HTR-8/SVneo (cell line): ENCODE measurements around the gene XPA.
A peak's percentile ranks its signal among the peaks of the same experiment; 100 is the strongest.

Experiments used
- DNase-seq: peaks from one replicate; pipeline ENCODE4 v3.0.0; 2011; ENCODE audit warnings: low spot score, mixed read lengths; ENCODE audit not compliant: insufficient read length
- FAIRE-seq: peaks from 2 replicates; lab custom pipeline; 2011; peaks lifted over from hg19 to GRCh38; lab: Jason Lieb, UNC

Gene XPA

DNA sequence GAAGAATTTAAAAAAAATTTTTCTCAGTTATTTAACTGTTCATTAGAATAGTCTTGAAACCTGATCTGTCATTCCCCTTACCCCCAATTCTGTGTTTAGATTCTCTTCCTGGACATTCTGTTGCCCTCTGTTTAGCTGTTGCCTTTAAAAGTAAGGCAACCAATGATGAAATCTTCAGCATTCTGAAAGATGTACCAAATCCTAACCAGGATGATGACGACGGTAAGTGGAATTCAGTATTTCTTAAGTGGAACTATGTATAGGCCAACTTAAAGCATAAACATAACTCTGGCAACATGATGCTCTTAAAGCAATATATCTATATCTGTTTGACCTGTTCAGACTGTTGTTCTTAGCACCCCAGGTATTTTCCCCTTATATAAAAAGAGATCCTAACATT lies 36.3 kb downstream of the XPA start:
- FAIRE-seq (no peak), DNase-seq (no peak)

DNA sequence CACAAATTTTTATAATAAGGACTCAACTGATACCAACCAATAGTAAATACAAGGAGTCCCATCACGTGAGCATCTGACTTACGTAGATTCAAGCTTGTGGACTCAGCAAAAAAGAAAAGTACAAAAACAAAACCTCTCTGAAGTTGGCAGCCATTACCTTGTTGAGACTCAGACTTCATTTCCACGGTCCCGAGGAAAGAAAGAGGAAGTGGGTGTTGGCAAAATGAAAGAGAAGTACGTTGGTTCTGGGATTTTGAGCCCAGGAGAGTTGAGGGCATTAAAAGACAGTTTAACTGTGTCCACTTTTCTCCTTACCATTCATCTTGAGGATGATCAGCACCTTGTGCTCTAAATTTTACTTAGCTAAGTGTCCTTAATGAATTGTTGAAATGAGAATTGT lies 36.8 kb downstream of the XPA start:
- FAIRE-seq (no peak), DNase-seq (no peak)

GRCh38 chr9:97659771-97660170 lies 37.4 kb downstream of the XPA start:
- DNase-seq (no peak), FAIRE-seq (no peak)

DNA sequence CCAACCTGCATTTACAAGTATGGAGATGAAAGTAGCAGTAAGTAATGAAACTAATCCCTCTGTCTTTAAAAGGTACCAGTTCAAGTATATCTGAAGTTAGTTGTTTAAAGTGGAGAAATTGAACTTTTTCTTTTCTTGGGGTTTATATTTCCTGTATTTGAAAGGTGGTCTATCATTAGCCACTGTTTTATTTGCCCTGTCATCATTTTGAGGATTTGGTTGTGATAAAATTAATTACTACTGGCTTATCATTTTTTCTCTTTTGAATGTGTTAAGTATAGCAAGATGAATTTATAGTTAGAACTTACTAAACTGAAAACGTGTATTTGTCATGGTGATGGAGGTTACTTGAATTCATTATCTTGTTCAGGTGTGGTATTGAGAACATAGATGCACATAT lies 38.4 kb downstream of the XPA start:
- DNase-seq (no peak), FAIRE-seq (no peak)

DNA sequence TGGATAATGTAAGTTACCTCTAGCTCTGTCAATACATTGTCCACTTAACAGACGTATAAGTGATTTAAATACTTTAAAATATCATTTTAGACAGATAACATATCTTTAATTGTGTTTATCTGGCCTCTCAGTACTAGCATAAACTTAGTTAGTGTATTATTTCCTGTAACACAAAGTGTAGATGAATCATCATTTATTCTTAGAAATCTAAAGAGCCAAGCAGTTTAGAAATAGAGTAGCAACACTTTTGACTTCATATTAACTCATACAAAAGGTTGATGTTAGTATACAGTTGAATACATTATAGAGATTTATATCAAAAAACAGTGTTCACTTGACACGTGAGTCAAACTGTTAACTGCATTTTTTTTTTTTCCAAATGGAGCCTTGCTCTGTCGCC lies 45.5 kb downstream of the XPA start:
- no peak for FAIRE-seq
- no peak for DNase-seq

GRCh38 chr9:97647996-97648395 lies 49.1 kb downstream of the XPA start:
- DNase-seq, result no peak
- no peak for FAIRE-seq

DNA sequence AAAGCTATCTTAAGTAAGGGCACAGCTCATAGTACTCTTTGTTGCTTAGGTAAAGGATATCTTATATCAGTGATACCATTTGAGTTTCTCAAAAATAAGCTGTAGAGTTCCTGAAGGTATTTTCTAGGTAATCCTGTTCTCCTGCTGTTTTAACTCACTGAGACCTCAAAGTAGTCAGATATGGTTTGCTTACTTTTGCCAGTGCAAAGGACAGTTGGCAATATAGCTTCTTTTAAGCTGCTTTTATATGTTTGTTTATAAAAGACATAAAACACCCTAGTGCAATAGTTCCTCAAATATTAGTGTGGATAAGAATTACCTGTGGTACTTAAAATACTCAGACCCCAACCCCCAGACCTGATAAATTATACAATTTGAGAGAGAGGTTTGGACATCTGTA lies 51.4 kb downstream of the XPA start:
- DNase-seq, result no peak
- no peak for FAIRE-seq

- FAIRE-seq (no peak), DNase-seq (no peak)
Observed at GRCh38 chr9:97640325-97640724, 56.8 kb downstream of the XPA start.

DNA sequence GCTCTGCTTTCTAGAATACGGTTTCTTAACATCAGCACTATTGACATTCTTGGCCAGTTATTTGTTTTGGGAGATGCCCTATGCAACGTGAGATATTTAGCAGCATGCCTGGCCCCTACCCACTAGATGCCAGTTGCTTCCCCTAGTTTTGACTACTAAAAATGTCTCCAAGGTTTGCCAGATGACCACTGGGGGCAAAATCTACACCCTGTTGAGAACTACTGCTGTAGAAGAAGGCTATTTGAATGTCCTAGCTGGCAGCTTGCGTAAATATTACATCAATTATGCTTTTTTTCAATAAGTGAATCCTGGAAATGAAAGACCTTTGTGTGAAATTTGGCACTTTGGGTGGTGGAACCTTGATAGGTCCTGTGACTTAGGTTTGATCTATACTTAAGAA lies 58.5 kb downstream of the XPA start:
- FAIRE-seq (no peak), DNase-seq (no peak)

DNA sequence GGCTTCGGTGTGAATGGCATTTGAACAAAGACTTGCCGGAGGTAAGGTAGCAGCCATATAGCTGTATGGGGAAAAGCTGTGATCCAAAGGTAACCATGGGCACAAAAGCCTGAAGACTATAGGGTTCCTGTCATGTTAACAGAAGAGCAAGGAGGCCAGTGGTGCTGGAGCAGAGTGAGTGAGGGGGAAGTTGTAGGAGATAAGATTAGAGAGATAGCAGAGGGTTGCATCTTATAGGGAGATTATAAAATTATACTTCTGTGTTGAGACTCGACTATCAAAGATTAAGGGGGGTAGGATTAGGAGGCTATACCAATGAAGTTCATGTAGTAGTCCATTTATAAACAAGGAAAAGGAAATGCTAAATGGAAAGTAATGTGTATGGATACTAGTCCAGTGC lies 60.2 kb downstream of the XPA start:
- DNase-seq (no peak), FAIRE-seq (no peak)

- FAIRE-seq, result no peak
Observed at GRCh38 chr9:97635026-97635425, 62.1 kb downstream of the XPA start.

DNA sequence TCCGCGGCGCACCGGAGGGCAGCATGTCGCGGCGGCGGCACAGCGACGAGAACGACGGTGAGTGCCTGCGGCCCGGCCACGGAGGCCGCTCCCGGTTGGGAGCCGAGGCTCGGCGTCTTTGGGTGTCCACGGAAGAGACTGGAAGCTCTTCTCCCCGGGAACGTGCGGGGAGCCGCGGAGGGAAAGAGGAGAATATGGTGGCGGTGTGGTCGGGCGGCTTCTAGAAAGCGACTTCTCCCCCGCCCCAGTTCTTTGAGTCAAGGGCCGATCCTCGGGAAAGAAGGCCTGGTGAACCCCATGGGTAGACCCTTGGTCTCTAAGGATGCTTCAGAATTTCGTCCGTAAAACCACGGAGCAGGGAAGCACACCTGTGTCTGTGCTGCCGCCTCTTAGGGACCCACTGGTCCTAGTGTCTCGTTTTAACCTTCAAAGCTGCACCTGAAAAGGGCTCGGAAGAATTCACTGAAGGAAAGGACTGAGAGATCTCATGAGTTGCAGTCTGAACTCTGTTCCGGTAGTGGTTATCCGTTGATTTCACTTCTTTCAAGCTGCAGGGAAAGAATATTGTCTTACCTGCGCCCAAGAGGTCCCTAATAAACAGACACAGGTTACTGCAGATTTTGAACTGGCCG lies 63.2 kb downstream of the XPA start:
- DNase-seq (no peak), FAIRE-seq (no peak)

More at GRCh38 chr9:97635026-97635425, 62.1 kb downstream of the XPA start:
- DNase-seq, result no peak

DNA sequence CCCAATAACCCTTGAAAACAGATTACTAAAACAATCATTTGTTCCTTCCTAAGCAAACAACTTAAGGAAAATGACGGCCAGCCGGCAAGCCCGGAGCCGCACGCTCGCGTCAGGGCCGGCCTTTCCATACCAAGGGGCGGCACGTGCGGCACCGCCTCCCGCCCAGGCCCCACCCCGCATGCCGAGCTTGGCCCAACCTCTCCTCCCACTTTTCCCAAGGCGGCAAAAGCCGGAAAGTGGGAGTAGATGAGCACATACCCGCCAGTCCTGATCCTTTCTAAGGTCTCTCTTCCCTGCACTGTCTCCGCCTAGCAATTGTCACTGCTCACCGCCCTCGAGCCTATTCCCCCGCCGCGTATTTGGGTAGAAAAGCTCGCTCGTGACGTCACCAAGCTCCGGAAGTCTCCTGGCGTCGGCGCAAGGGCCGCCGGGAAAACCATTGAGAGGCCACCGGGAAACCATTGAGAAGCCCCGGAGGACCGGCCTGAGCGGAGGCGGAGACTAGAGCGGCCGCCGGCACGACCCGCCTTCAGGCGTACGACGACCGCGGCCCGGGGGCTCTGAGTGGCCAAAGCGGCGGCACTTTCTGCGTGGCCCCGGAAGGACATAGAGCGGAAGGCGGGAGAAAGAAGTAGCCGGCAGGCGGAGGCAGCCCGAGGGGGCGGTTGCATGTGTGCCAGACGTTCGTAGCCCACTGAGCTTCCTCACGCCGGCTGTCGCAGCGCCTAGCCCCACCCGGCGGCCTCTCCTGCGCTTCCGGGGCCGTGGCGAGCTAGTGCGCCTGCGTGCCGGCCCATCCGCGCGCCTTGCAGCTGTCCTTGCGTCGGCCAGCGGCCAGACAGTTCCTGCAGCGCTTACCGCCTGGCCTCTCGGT lies 63.9 kb downstream of the XPA start, which contains the start of the genes NCBP1 and TSTD2:
NCBP1 (plus strand) TSS at position 837 of the 874 bp plus-strand sequence. CDS start 61 bp downstream, outside the sequence.
TSTD2 (minus strand) TSS at position 384 of the 874 bp plus-strand sequence. CDS start 5,806 bp downstream, outside the sequence.
- FAIRE-seq (peak; percentile 77), DNase-seq (peak; percentile 80)

- no peak for DNase-seq
- no peak for FAIRE-seq
Observed at GRCh38 chr9:97632248-97632984, 64.7 kb downstream of the XPA start.

DNA sequence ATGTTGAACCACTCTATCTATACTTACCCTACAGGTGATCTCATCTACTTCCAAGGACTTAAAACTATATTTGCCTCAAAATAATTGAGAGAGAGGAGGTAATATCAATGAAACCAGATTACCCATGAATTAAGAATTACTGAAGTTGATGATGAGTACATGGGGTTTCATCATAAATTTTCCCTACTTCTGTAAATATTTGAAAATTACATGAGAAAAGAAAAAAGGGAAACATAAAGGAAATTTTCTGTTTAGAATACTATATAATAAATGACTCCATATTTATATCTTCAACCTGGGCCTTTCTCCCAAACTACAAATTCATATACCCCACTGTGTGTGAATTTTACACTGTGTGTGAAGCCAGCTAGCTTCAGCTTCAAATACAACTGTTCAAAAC lies 66.5 kb downstream of the XPA start:
- DNase-seq (no peak), FAIRE-seq (no peak)

- DNase-seq, result no peak
- FAIRE-seq, result no peak
Observed at GRCh38 chr9:97629156-97629555, 68.0 kb downstream of the XPA start.

DNA sequence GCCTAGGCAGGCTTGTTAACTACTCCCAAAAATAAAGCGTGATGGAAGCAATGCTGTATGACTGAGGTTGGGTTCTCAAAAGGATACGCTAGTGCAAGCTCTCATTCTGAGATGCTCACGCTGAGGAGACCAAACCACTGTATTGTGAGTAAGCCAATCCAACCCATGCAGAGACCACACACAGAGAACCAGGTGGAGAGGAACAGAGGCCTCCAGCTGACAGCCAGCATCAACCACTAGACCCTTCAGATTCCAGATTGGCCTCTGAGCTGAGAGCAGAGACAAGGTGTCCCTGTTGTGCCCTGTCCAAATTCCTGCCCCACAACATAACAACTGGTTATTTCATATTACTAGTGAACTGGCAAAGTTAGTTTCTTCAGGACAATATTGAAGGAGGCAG lies 68.5 kb downstream of the XPA start:
- FAIRE-seq (no peak), DNase-seq (no peak)

DNA sequence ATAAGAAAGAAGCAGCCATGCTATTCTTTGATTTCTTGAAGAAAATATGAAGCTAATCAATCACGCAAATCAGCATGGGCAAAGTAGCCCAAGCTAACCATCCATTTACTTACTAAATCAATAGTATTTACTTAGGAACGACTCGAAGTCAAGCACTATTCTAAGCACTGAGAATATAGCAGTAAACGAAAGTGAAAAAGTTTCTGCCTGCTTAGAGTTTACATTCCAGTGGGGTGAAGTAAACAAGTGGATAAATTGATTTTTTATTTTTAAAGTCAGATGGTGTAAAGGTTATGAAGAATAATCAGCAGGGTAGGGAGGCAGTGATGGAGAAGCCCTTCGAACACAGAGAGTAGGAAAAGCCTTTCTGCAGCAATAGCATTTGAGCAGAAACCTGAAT lies 69.5 kb downstream of the XPA start:
- DNase-seq (no peak), FAIRE-seq (no peak)

- no peak for FAIRE-seq
- DNase-seq, result no peak
Observed at GRCh38 chr9:97625620-97626019, 71.5 kb downstream of the XPA start.
